ENCODE data around the gene PLXNA2. TPM values are rescaled to one million over a fixed set of nuclear protein-coding genes. Genes with fewer than 3 reads are reported as not detected.

PLXNA2 gene
- total RNA-seq, 1 donor from 2014 or later: 9.0 TPM

- Histone ChIP-seq H3K36me3 (ENCODE audit: control insufficient read depth, insufficient read depth, low read length) (no peaks in the 10 kb centered on the region), H3K27me3 (ENCODE audit: control insufficient read depth, insufficient read depth, low read length) (no peaks in the 10 kb centered on the region), H3K4me3 (ENCODE audit: low read depth, low read length) (no peak overlapping the region)
- DNase-seq (ENCODE audit: low read depth): no peak
- TF ChIP-seq CTCF (IDR thresholded peaks at IDR 0.05; ENCODE audit: insufficient read depth, low read length, severe bottlenecking): no peak
- FAIRE-seq: no peak
Observed at GRCh38 chr1:208164609-208165008, 79.6 kb downstream of the PLXNA2 start.

- TF ChIP-seq CTCF (IDR thresholded peaks at IDR 0.05; ENCODE audit: insufficient read depth, low read length, severe bottlenecking): no peak
- FAIRE-seq (no peak), DNase-seq (ENCODE audit: low read depth) (no peak)
Observed at GRCh38 chr1:208163539-208163938, 80.6 kb downstream of the PLXNA2 start.

GRCh38 chr1:208162903-208163302 lies 81.3 kb downstream of the PLXNA2 start:
- Histone ChIP-seq H3K27me3 (ENCODE audit: control insufficient read depth, insufficient read depth, low read length) (no peaks in the 10 kb centered on the region), H3K4me3 (ENCODE audit: low read depth, low read length) (no peak overlapping the region), H3K36me3 (ENCODE audit: control insufficient read depth, insufficient read depth, low read length) (no peaks in the 10 kb centered on the region)
- FAIRE-seq: no peak
- TF ChIP-seq CTCF (IDR thresholded peaks at IDR 0.05; ENCODE audit: insufficient read depth, low read length, severe bottlenecking): no peak
- no peak for DNase-seq (ENCODE audit: low read depth)

More at GRCh38 chr1:208163539-208163938, 80.6 kb downstream of the PLXNA2 start:
- no peaks in the 10 kb centered on the region for H3K27me3 ChIP-seq (ENCODE audit: control insufficient read depth, insufficient read depth, low read length)
- H3K36me3 ChIP-seq (ENCODE audit: control insufficient read depth, insufficient read depth, low read length): no peaks in the 10 kb centered on the region
- no peak overlapping the region for H3K4me3 ChIP-seq (ENCODE audit: low read depth, low read length)

- no peak overlapping the region for H3K4me3 ChIP-seq (ENCODE audit: low read depth, low read length)
- DNase-seq (ENCODE audit: low read depth) (no peak), FAIRE-seq (no peak)
- no peak for TF ChIP-seq CTCF (IDR thresholded peaks at IDR 0.05; ENCODE audit: insufficient read depth, low read length, severe bottlenecking)
- no peaks in the 10 kb centered on the region for H3K36me3 ChIP-seq (ENCODE audit: control insufficient read depth, insufficient read depth, low read length)
- no peaks in the 10 kb centered on the region for H3K27me3 ChIP-seq (ENCODE audit: control insufficient read depth, insufficient read depth, low read length)
Observed at GRCh38 chr1:208161656-208162375, 82.4 kb downstream of the PLXNA2 start.

GRCh38 chr1:208161005-208161404 lies 83.2 kb downstream of the PLXNA2 start:
- H3K4me3 ChIP-seq (ENCODE audit: low read depth, low read length): no peak overlapping the region
- no peak for FAIRE-seq

More at GRCh38 chr1:208161005-208161404, 83.2 kb downstream of the PLXNA2 start:
- no peak for DNase-seq (ENCODE audit: low read depth)
- Histone ChIP-seq H3K27me3 (ENCODE audit: control insufficient read depth, insufficient read depth, low read length) (no peaks in the 10 kb centered on the region), H3K36me3 (ENCODE audit: control insufficient read depth, insufficient read depth, low read length) (no peaks in the 10 kb centered on the region)
- TF ChIP-seq CTCF (IDR thresholded peaks at IDR 0.05; ENCODE audit: insufficient read depth, low read length, severe bottlenecking): no peak

Data from bronchial epithelial cell (primary cell).